ENCODE results near the gene TMEM178A. TPM values are rescaled to one million over a fixed set of nuclear protein-coding genes. Genes with fewer than 3 reads are reported as not detected.

TMEM178A gene
- 1.5 and 1.7 TPM in 2 replicates for total RNA-seq

GRCh38 chr2:39665811-39666490 lies at the start of gene TMEM178A:
TSS of gene TMEM178A (plus strand) at chr2:39665917. CDS start at chr2:39665975, 58 bp downstream.

Other genes starting within 250 kb of the TMEM178A start
- 42.1 and 49.3 TPM in 2 replicates for gene MAP4K3, start 228.6 kb upstream of the TMEM178A start, total RNA-seq
- 6.3 and 6.6 TPM in 2 replicates for gene THUMPD2, start 113.3 kb downstream of the TMEM178A start, total RNA-seq